ENCODE measurements around the gene KCNG2.
"Not testable (repeated sequence)": the region's sequence is repeated elsewhere in the genome, so short reads cannot be mapped to it uniquely, and the experiment has no call there.

The KCNG2 gene

GRCh38 chr18:79872527-79873444 is 75.0 kb downstream of the KCNG2 start:
- no peak for DNase-seq

GRCh38 chr18:79873449-79874110 is 75.8 kb downstream of the KCNG2 start:
- no peak for DNase-seq

GRCh38 chr18:79874553-79875530 is 77.1 kb downstream of the KCNG2 start:
- DNase-seq = no peak

- no peak for DNase-seq
These were observed 77.8 kb downstream of the KCNG2 start for GRCh38 chr18:79875531-79875919.

GRCh38 chr18:79875931-79876461 is 78.3 kb downstream of the KCNG2 start:
- DNase-seq = no peak

GRCh38 chr18:79876497-79876896 is 78.8 kb downstream of the KCNG2 start:
- no peak for DNase-seq

- DNase-seq = no peak
These were observed 79.7 kb downstream of the KCNG2 start for GRCh38 chr18:79877163-79878091.

GRCh38 chr18:79878246-79878645 is 80.5 kb downstream of the KCNG2 start:
- DNase-seq = not testable (repeated sequence)

GRCh38 chr18:79878741-79879378 is 81.1 kb downstream of the KCNG2 start:
- no peak for DNase-seq

- DNase-seq = no peak
These were observed 81.8 kb downstream of the KCNG2 start for GRCh38 chr18:79879566-79879965.

GRCh38 chr18:79881695-79882094 is 84.0 kb downstream of the KCNG2 start:
- no peak for DNase-seq

GRCh38 chr18:79882522-79883241 is 84.9 kb downstream of the KCNG2 start:
- DNase-seq = no peak

- DNase-seq = no peak
These were observed 85.9 kb downstream of the KCNG2 start for GRCh38 chr18:79883461-79884293.

GRCh38 chr18:79884294-79884962 is 86.7 kb downstream of the KCNG2 start:
- DNase-seq = no peak

GRCh38 chr18:79884963-79885728 is 87.4 kb downstream of the KCNG2 start:
- DNase-seq = no peak

- DNase-seq = no peak
These were observed 89.7 kb downstream of the KCNG2 start for GRCh38 chr18:79887181-79888000.

GRCh38 chr18:79888016-79888415 is 90.3 kb downstream of the KCNG2 start:
- no peak for DNase-seq
